Liver (tissue), 9 donors: ENCODE results near the gene PDE4B. TPM values are rescaled to one million over a fixed set of nuclear protein-coding genes. Genes with fewer than 3 reads are reported as not detected.

Experiments
- DNase-seq: peaks from one replicate; pipeline ENCODE4 v3.0.0-alpha.2; 2017; ENCODE audit warnings: low spot score
- H3K27ac ChIP-seq, 2 donors: one replicate each; pipeline ENCODE4 v1.7.0; 2013; ENCODE audit warnings: inconsistent platforms in 2 of 2, low read length in 2 of 2, control low read depth in 1 of 2, low read depth in 1 of 2, mild to moderate bottlenecking in 1 of 2
- H3K27me3 ChIP-seq, 4 donors: one replicate each; pipeline versions ENCODE4 v1.6.1 to v1.7.0; 2013; ENCODE audit warnings: low read length in 3 of 4, inconsistent platforms in 1 of 4, mild to moderate bottlenecking in 1 of 4, moderate library complexity in 1 of 4; ENCODE audit not compliant: control insufficient read depth in 4 of 4, insufficient read depth in 4 of 4
- H3K36me3 ChIP-seq, 4 donors: one replicate each; pipeline versions ENCODE4 v1.6.1 to v1.7.0; 2013; ENCODE audit warnings: low read length in 3 of 4, mild to moderate bottlenecking in 3 of 4, low read depth in 1 of 4, moderate library complexity in 1 of 4; ENCODE audit not compliant: control insufficient read depth in 4 of 4, insufficient read depth in 3 of 4
- H3K4me1 ChIP-seq, 4 donors: one replicate each; pipeline versions ENCODE4 v1.6.1 to v1.7.0; 2013; ENCODE audit warnings: low read length in 3 of 4, mild to moderate bottlenecking in 3 of 4, moderate library complexity in 1 of 4; ENCODE audit not compliant: control insufficient read depth in 4 of 4, insufficient read depth in 4 of 4
- H3K4me3 ChIP-seq, 3 donors: one replicate each; pipeline versions ENCODE4 v1.6.1 to v1.7.0; 2013; ENCODE audit warnings: low read length in 3 of 3, control low read depth in 1 of 3, low read depth in 1 of 3, mild to moderate bottlenecking in 1 of 3
- H3K9ac ChIP-seq, 2 donors: one replicate each; pipeline ENCODE4 v1.7.0; 2013; ENCODE audit warnings: low read length in 2 of 2, mild to moderate bottlenecking in 2 of 2, moderate library complexity in 2 of 2, control low read depth in 1 of 2, low read depth in 1 of 2
- H3K9me3 ChIP-seq, 4 donors: one replicate each; pipeline versions ENCODE4 v1.6.1 to v1.7.0; 2013; ENCODE audit warnings: low read length in 3 of 4; ENCODE audit not compliant: control insufficient read depth in 4 of 4
- ATF3 ChIP-seq: IDR thresholded peaks from 2 replicates; pipeline ENCODE4 v1.6.1; 2016; ENCODE audit warnings: antibody characterized with exemption
- EGR1 ChIP-seq, 2 donors: IDR thresholded peaks; 2 replicates each; pipeline ENCODE4 v1.6.1; 2016 to 2018; ENCODE audit warnings: antibody characterized with exemption in 2 of 2, low read depth in 2 of 2
- FOXA1 ChIP-seq: IDR thresholded peaks from 2 replicates; pipeline ENCODE4 v1.6.1; 2016; ENCODE audit warnings: antibody characterized with exemption
- FOXA2 ChIP-seq: IDR thresholded peaks from 2 replicates; pipeline ENCODE4 v1.6.1; 2016; ENCODE audit warnings: antibody characterized with exemption
- GABPA ChIP-seq, 2 donors: IDR thresholded peaks in 1 of 2; conservative IDR thresholded peaks in 1 of 2; 2 replicates each; pipeline ENCODE4 v1.6.1; 2016; ENCODE audit warnings: antibody characterized with exemption in 2 of 2, mild to moderate bottlenecking in 1 of 2, moderate library complexity in 1 of 2
- HNF4A ChIP-seq, 2 donors: conservative IDR thresholded peaks; 2 replicates each; pipeline ENCODE4 v1.6.1; 2016; ENCODE audit warnings: antibody characterized with exemption in 2 of 2, mild to moderate bottlenecking in 2 of 2
- HNF4G ChIP-seq: IDR thresholded peaks from 2 replicates; pipeline ENCODE4 v1.6.1; 2016; ENCODE audit warnings: antibody characterized with exemption
- JUND ChIP-seq, 2 donors: IDR thresholded peaks; 2 replicates each; pipeline ENCODE4 v1.6.1; 2016; ENCODE audit warnings: antibody characterized with exemption in 2 of 2
- NR2F2 ChIP-seq: IDR thresholded peaks from 2 replicates; pipeline ENCODE4 v1.6.1; 2016; ENCODE audit warnings: antibody characterized with exemption
- RAD21 ChIP-seq, 2 donors: IDR thresholded peaks; 2 replicates each; pipeline ENCODE4 v1.6.1; 2016; ENCODE audit warnings: antibody characterized with exemption in 2 of 2, mild to moderate bottlenecking in 2 of 2
- RXRA ChIP-seq, 2 donors: IDR thresholded peaks; 2 replicates each; pipeline ENCODE4 v1.6.1; 2017 to 2018; ENCODE audit warnings: antibody characterized with exemption in 2 of 2, mild to moderate bottlenecking in 1 of 2
- SP1 ChIP-seq: IDR thresholded peaks from 2 replicates; pipeline ENCODE4 v1.6.1; 2018; ENCODE audit warnings: antibody characterized with exemption, mild to moderate bottlenecking
- TAF1 ChIP-seq: conservative IDR thresholded peaks from 2 replicates; pipeline ENCODE4 v1.6.1; 2016; ENCODE audit warnings: antibody characterized with exemption, mild to moderate bottlenecking
- YY1 ChIP-seq: IDR thresholded peaks from 2 replicates; pipeline ENCODE4 v1.6.1; 2016; ENCODE audit warnings: antibody characterized with exemption, mild to moderate bottlenecking
- WGBS: extraction: QIAGEN DNeasy Blood & Tissue Kit; methylation state at CpG from one replicate; pipeline ENCODE4 v1.1.7; 2013; 5-methylcytosine and 5-hydroxymethylcytosine counted together
- polyA plus RNA-seq, 2 donors: library from polyadenylated mRNA; stranded (reverse) in 1 of 2; unstranded in 1 of 2; fragments of 200-250 nt in 1 of 2; fragments of >200 nt in 1 of 2; fragmentation: Nextera tagmentation in 1 of 2; extraction: Ambion mirVana in 1 of 2; gene quantifications; one replicate each; pipeline versions ENCODE4 v1.2.1 to v1.2.3, GENCODE V29; 2013 to 2015
- total RNA-seq, 2 donors: library from RNA; depleted of rRNA; stranded (reverse); fragments of >200 nt; gene quantifications; one replicate each; pipeline ENCODE4 v1.2.3, GENCODE V29; 2014
- TF ChIP-seq, protein P1 (sequence below): IDR thresholded peaks from 2 replicates; pipeline ENCODE4 v1.6.1; 2016; ENCODE audit warnings: antibody characterized with exemption, mild to moderate bottlenecking
- TF ChIP-seq, protein P2 (sequence below): fragments of 150-350 bp; IDR thresholded peaks from 2 replicates; pipeline ENCODE4 v1.5.1; 2017; ENCODE audit warnings: improper control_type of control experiment, low read depth, low read length; ENCODE audit not compliant: missing input control
- TF ChIP-seq, protein P3 (sequence below): IDR thresholded peaks from 2 replicates; pipeline ENCODE4 v1.6.1; 2016; ENCODE audit warnings: antibody characterized with exemption
- TF ChIP-seq, protein P4 (sequence below): IDR thresholded peaks from 2 replicates; pipeline ENCODE4 v1.6.1; 2016; ENCODE audit warnings: antibody characterized with exemption
- donor health status: healthy.
- donor health status: healthy.
- donor health status: healthy.
- donor health status: healthy.
- donor health status: healthy.

Gene PDE4B
- total and polyA plus RNA-seq, 4 donors: 1.9 to 3.9 (median 2.7) TPM

DNA sequence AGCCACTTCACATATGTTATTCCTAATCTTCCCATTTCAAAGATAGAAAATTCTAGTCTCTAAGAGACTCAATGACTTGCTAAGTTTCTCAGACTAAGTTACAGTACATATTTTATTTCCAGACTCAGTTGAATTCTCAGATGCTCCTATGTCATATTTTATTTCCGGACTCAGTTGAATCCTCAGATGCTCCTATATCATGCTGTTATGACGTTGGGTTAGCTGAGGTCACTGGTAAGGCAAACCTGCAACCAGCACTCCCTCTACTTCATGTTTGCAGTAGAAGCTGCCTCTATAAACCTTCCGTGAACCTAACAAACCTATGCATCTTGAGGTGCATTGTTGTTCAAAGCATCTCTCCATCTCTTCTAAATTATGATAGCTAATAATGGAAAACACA lies 554.2 kb downstream of the PDE4B start (continued):
- TF ChIP-seq, protein P1, sequence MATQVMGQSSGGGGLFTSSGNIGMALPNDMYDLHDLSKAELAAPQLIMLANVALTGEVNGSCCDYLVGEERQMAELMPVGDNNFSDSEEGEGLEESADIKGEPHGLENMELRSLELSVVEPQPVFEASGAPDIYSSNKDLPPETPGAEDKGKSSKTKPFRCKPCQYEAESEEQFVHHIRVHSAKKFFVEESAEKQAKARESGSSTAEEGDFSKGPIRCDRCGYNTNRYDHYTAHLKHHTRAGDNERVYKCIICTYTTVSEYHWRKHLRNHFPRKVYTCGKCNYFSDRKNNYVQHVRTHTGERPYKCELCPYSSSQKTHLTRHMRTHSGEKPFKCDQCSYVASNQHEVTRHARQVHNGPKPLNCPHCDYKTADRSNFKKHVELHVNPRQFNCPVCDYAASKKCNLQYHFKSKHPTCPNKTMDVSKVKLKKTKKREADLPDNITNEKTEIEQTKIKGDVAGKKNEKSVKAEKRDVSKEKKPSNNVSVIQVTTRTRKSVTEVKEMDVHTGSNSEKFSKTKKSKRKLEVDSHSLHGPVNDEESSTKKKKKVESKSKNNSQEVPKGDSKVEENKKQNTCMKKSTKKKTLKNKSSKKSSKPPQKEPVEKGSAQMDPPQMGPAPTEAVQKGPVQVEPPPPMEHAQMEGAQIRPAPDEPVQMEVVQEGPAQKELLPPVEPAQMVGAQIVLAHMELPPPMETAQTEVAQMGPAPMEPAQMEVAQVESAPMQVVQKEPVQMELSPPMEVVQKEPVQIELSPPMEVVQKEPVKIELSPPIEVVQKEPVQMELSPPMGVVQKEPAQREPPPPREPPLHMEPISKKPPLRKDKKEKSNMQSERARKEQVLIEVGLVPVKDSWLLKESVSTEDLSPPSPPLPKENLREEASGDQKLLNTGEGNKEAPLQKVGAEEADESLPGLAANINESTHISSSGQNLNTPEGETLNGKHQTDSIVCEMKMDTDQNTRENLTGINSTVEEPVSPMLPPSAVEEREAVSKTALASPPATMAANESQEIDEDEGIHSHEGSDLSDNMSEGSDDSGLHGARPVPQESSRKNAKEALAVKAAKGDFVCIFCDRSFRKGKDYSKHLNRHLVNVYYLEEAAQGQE: no peak
- TF ChIP-seq SP1 (no peak), YY1 (no peak), FOXA2 (no peak), FOXA1 (no peak), HNF4A (conservative IDR thresholded peaks at IDR 0.05) (no peak), RXRA (IDR thresholded peaks at IDR 0.05) (no peak), JUND (IDR thresholded peaks at IDR 0.05) (no peak), EGR1 (IDR thresholded peaks at IDR 0.05; ENCODE audit: low read depth in 2 of 2) (no peak)

GRCh38 chr1:66348776-66349175 lies 556.1 kb downstream of the PDE4B start:
- no peak overlapping the region for H3K9ac ChIP-seq
- no peaks in the 10 kb centered on the region for H3K9me3 ChIP-seq
- H3K4me1 ChIP-seq: peaks cover 5 to 6% (median 6%) of the 10 kb centered on the region in 4 donors
- H3K27ac ChIP-seq: no peak overlapping the region
- DNase-seq: no peak
- WGBS: 61% methylated on average over 1 of the region's 1 CpG
- no peaks in the 10 kb centered on the region for H3K36me3 ChIP-seq
- no peak for TF ChIP-seq SP1
- no peak for TF ChIP-seq JUND (IDR thresholded peaks at IDR 0.05)
- TF ChIP-seq, protein P2, sequence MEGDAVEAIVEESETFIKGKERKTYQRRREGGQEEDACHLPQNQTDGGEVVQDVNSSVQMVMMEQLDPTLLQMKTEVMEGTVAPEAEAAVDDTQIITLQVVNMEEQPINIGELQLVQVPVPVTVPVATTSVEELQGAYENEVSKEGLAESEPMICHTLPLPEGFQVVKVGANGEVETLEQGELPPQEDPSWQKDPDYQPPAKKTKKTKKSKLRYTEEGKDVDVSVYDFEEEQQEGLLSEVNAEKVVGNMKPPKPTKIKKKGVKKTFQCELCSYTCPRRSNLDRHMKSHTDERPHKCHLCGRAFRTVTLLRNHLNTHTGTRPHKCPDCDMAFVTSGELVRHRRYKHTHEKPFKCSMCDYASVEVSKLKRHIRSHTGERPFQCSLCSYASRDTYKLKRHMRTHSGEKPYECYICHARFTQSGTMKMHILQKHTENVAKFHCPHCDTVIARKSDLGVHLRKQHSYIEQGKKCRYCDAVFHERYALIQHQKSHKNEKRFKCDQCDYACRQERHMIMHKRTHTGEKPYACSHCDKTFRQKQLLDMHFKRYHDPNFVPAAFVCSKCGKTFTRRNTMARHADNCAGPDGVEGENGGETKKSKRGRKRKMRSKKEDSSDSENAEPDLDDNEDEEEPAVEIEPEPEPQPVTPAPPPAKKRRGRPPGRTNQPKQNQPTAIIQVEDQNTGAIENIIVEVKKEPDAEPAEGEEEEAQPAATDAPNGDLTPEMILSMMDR: no peak
- TF ChIP-seq YY1: no peak
- no peak for TF ChIP-seq EGR1 (IDR thresholded peaks at IDR 0.05; ENCODE audit: low read depth in 2 of 2)
- TF ChIP-seq HNF4A (conservative IDR thresholded peaks at IDR 0.05): no peak
- TF ChIP-seq, protein P1: no peak
- no peak for TF ChIP-seq GABPA (IDR thresholded peaks at IDR 0.05 in 1 of 2, conservative IDR thresholded peaks at IDR 0.05 in 1 of 2)
- TF ChIP-seq, protein P3, sequence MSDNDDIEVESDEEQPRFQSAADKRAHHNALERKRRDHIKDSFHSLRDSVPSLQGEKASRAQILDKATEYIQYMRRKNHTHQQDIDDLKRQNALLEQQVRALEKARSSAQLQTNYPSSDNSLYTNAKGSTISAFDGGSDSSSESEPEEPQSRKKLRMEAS: no peak
- no peak for TF ChIP-seq FOXA2
- no peak for TF ChIP-seq TAF1
- no peak for TF ChIP-seq NR2F2
- no peak for TF ChIP-seq RAD21 (IDR thresholded peaks at IDR 0.05)
- TF ChIP-seq HNF4G: no peak
- TF ChIP-seq RXRA (IDR thresholded peaks at IDR 0.05): no peak
- no peak for TF ChIP-seq ATF3
- TF ChIP-seq FOXA1: no peak
- TF ChIP-seq, protein P4, sequence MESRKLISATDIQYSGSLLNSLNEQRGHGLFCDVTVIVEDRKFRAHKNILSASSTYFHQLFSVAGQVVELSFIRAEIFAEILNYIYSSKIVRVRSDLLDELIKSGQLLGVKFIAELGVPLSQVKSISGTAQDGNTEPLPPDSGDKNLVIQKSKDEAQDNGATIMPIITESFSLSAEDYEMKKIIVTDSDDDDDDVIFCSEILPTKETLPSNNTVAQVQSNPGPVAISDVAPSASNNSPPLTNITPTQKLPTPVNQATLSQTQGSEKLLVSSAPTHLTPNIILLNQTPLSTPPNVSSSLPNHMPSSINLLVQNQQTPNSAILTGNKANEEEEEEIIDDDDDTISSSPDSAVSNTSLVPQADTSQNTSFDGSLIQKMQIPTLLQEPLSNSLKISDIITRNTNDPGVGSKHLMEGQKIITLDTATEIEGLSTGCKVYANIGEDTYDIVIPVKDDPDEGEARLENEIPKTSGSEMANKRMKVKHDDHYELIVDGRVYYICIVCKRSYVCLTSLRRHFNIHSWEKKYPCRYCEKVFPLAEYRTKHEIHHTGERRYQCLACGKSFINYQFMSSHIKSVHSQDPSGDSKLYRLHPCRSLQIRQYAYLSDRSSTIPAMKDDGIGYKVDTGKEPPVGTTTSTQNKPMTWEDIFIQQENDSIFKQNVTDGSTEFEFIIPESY: no peak
- H3K27me3 ChIP-seq: no peaks in the 10 kb centered on the region
- H3K4me3 ChIP-seq: no peak overlapping the region
